ENCODE measurements around the gene EPN2.

Gene EPN2

DNA sequence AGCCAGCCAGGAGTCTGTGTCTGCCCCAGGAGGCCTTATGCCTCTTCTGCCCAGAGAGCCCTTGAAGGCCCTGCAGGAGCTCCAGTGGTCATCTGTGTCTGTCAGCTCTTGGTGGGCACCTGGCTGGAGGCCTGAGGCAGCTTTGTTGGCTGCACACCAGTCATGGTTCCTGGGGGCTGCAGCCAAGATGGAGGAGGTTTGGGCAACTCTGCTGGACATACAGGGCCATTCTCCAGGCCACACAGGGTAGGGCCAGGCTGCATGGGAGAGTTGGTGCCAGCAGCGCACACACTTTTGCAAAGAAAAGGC, 95.9 kb downstream of the EPN2 start:
- DNase-seq (ENCODE audit: insufficient read length, low spot score) (no peak), FAIRE-seq (no peak)
- no peak for TF ChIP-seq POU2F2 (IDR thresholded peaks at IDR 0.05; ENCODE audit: low read depth, low read length)
- no peak for TF ChIP-seq POLR2AphosphoS5 (IDR thresholded peaks at IDR 0.05; ENCODE audit: low read depth, low read length)
- no peak for TF ChIP-seq POLR2A (IDR thresholded peaks at IDR 0.05; ENCODE audit: low read depth, low read length)
- TF ChIP-seq SPI1 (IDR thresholded peaks at IDR 0.05; ENCODE audit: low read depth, low read length), result no peak
- no peak for TF ChIP-seq PAX5 (IDR thresholded peaks at IDR 0.05; ENCODE audit: insufficient read depth, low read length, severe bottlenecking)
- TF ChIP-seq TAF1 (IDR thresholded peaks at IDR 0.05; ENCODE audit: low read depth, low read length), result no peak

DNA sequence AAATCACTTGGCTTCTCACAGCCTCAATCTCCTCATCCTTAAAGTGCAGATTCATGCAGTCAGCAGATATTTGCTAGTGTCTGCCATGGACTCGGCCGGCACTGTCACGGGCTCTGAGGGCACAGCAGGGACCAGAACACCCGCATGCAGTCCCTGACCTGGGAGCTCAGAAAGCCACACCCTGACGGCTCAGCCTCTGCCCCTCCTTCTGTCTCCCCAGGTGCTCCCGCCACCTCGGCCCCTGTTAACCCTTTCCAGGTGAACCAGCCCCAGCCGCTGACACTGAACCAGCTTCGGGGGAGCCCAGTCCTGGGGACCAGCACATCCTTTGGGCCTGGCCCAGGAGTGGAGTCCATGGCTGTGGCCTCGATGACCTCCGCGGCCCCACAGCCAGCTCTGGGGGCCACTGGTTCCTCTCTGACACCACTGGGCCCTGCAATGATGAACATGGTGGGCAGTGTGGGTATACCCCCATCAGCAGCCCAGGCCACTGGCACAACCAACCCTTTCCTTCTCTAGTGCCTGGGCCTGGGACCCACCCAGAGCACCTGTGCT, 96.6 kb downstream of the EPN2 start:
- TF ChIP-seq PAX5 (IDR thresholded peaks at IDR 0.05; ENCODE audit: insufficient read depth, low read length, severe bottlenecking) (no peak), TAF1 (IDR thresholded peaks at IDR 0.05; ENCODE audit: low read depth, low read length) (no peak), POLR2AphosphoS5 (IDR thresholded peaks at IDR 0.05; ENCODE audit: low read depth, low read length) (no peak), POLR2A (IDR thresholded peaks at IDR 0.05; ENCODE audit: low read depth, low read length) (no peak), SPI1 (IDR thresholded peaks at IDR 0.05; ENCODE audit: low read depth, low read length) (no peak), POU2F2 (IDR thresholded peaks at IDR 0.05; ENCODE audit: low read depth, low read length) (no peak)
- DNase-seq (ENCODE audit: insufficient read length, low spot score), result no peak

GRCh38 chr17:19334331-19334730, 97.2 kb downstream of the EPN2 start:
- DNase-seq (ENCODE audit: insufficient read length, low spot score), result no peak
- no peak for FAIRE-seq
- TF ChIP-seq SPI1 (IDR thresholded peaks at IDR 0.05; ENCODE audit: low read depth, low read length) (no peak), POLR2AphosphoS5 (IDR thresholded peaks at IDR 0.05; ENCODE audit: low read depth, low read length) (no peak), POU2F2 (IDR thresholded peaks at IDR 0.05; ENCODE audit: low read depth, low read length) (no peak), PAX5 (IDR thresholded peaks at IDR 0.05; ENCODE audit: insufficient read depth, low read length, severe bottlenecking) (no peak), POLR2A (IDR thresholded peaks at IDR 0.05; ENCODE audit: low read depth, low read length) (no peak), TAF1 (IDR thresholded peaks at IDR 0.05; ENCODE audit: low read depth, low read length) (no peak)

More for the DNA sequence above, 96.6 kb downstream of the EPN2 start:
- no peak for FAIRE-seq

DNA sequence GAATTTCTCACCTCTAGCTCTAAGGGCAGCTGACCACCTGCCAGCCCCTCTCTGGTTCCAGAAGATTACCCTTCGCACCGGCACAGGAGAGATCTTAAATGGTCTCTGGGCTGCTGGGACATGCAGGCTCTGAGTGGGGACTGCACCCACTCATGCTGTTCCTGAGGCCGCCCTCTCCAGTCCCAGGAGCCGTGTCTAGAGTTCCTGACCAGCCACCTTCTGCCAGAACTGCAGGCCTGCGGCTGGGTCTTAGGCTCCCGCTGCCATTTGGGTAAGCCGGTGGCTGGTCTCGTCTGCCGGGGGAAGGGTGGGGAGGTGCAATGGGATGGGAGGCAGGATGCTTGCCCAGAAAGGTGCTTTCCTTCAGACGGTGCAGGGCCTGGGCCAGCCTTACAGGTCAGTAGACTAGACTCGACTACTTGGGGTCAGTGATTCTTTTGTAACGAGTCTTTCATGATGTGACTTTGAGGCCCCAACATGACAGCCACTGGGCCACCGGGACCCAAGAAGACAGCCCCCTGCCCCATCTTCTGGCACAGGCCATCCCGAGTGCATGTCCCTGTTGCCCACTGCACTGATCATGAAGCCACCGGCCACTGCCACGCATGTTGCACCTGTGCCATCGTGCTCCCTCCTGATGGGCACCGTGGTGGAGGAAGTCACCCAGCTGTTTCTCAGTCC, 98.9 kb downstream of the EPN2 start:
- no peak for FAIRE-seq
- no peak for TF ChIP-seq POLR2A (IDR thresholded peaks at IDR 0.05; ENCODE audit: low read depth, low read length)
- TF ChIP-seq PAX5 (IDR thresholded peaks at IDR 0.05; ENCODE audit: insufficient read depth, low read length, severe bottlenecking), result no peak
- TF ChIP-seq TAF1 (IDR thresholded peaks at IDR 0.05; ENCODE audit: low read depth, low read length), result no peak
- DNase-seq (ENCODE audit: insufficient read length, low spot score), result no peak

DNA sequence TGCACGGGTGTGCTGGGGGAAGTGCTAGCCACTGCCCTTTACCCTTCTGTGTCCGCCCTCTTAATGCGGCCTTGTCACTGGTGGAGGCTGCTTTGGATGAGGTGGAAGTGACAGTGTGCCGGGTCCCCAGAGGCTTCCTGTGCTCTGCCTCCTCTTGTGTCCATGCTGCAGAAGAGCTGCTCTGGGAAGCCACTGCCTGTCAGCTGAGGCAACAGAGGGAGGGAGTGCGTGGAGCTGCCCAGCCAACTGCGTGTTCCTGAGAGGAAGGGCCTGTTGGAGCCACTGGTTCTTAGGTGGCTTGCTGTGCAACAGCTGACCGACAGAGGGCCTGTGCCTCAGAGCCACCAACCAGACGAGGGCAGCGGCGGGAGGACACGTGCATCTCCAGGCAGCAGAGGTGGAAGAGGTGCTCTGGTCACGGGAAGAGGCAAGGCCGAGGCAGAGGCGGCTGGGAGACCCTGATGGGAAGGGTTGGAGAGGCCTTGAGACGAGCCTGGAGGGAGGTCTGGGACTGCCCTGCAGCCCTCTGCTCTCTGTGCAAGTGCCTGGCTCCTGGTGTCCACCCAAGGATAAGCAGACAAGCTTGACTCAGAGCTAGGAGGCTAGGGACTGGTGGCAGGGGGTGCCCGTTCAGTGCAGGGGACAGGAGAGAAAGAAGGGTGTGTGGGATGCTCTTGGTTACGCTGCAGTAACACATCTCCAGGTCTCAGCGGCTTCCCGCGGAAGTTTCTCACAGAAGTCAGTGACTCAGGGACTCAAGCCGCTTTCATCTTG, 100.0 kb downstream of the EPN2 start:
- DNase-seq (ENCODE audit: insufficient read length, low spot score) (no peak), FAIRE-seq (no peak)
- TF ChIP-seq SPI1 (IDR thresholded peaks at IDR 0.05; ENCODE audit: low read depth, low read length), result no peak
- no peak for TF ChIP-seq POLR2A (IDR thresholded peaks at IDR 0.05; ENCODE audit: low read depth, low read length)
- no peak for TF ChIP-seq POU2F2 (IDR thresholded peaks at IDR 0.05; ENCODE audit: low read depth, low read length)
- TF ChIP-seq PAX5 (IDR thresholded peaks at IDR 0.05; ENCODE audit: insufficient read depth, low read length, severe bottlenecking), result no peak
- TF ChIP-seq TAF1 (IDR thresholded peaks at IDR 0.05; ENCODE audit: low read depth, low read length), result no peak
- TF ChIP-seq POLR2AphosphoS5 (IDR thresholded peaks at IDR 0.05; ENCODE audit: low read depth, low read length), result no peak

GRCh38 chr17:19337712-19338023, 100.5 kb downstream of the EPN2 start:
- DNase-seq (ENCODE audit: insufficient read length, low spot score), result no peak
- FAIRE-seq, result no peak
- TF ChIP-seq POLR2AphosphoS5 (IDR thresholded peaks at IDR 0.05; ENCODE audit: low read depth, low read length), result no peak
- no peak for TF ChIP-seq POU2F2 (IDR thresholded peaks at IDR 0.05; ENCODE audit: low read depth, low read length)
- TF ChIP-seq POLR2A (IDR thresholded peaks at IDR 0.05; ENCODE audit: low read depth, low read length), result no peak
- TF ChIP-seq PAX5 (IDR thresholded peaks at IDR 0.05; ENCODE audit: insufficient read depth, low read length, severe bottlenecking), result no peak

DNA sequence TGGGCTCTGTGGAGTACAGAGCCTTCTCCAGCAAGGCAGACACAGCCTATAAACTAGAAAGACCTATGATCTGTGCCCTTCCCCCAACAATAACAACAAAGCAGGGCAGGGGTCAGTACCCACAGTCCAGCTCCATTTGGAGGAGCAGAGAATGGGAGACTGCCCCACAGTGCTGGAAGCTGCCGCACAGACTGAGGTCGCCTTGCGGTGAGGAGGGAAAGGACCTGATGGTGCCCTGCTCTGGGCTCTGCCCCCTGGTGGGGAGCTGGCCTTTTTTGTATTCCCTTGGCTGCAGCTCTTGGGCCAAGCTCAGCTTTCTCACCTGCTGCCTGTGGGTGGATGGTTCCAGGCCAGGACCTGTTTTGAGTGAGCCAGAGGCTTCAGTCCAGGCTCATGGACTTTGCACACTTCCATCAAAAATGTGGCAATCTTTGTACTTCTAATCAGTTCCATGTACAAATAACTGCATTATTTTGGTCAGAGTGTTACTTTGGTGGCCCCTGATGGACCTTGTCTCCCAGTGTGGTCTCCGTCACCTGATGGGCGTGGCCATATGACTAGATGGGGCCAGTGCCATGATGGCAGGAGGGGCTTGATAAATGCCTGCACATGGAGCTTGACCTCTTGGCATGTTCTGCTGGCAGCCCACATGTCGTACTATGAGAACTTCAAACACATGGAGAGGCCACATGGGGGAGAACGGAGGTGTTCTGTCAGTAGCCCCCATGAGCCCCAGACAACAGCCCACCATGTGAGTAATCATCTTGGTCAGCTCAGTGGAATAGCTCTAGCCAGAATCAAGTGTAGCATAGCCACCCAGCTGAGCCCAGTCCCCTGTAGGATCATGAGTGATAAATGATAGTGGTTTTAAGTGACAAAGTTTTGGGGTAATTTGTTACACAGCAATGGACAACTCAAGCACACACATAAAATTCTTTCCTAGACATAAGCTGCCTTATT, 101.1 kb downstream of the EPN2 start:
- peak; percentile 23; the same call in 1 of the 2 replicates for TF ChIP-seq POU2F2 (IDR thresholded peaks at IDR 0.05; ENCODE audit: low read depth, low read length)
- TF ChIP-seq SPI1 (IDR thresholded peaks at IDR 0.05; ENCODE audit: low read depth, low read length), result no peak
- DNase-seq (ENCODE audit: insufficient read length, low spot score) (peak; percentile 86), FAIRE-seq (peak; percentile 92)

DNA sequence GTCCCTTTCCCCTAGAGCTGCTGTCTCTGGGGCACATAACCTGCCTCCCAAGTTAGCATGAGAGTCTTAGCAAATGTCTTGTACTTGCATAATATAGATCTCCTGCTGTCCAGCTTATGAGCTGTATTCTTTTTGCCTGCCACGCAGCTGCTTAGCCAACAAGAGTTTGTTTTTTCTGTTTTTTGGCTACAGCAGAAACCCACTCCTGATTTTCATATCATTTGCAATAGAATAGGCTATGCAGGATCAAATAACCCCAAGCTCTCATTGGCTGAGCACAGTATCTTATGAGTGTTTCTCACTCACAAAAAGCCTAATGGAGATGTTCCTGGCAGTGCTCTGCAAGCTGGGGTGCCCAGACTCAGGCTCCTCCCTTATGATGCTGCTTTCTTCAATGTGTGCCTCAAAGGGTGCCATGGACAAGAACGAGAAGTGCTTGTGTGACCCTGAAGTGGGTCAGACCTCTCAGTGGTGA, 102.2 kb downstream of the EPN2 start:
- FAIRE-seq (no peak), DNase-seq (ENCODE audit: insufficient read length, low spot score) (no peak)
- TF ChIP-seq SPI1 (IDR thresholded peaks at IDR 0.05; ENCODE audit: low read depth, low read length), result no peak
- TF ChIP-seq PAX5 (IDR thresholded peaks at IDR 0.05; ENCODE audit: insufficient read depth, low read length, severe bottlenecking), result no peak
- TF ChIP-seq POU2F2 (IDR thresholded peaks at IDR 0.05; ENCODE audit: low read depth, low read length), result no peak
- no peak for TF ChIP-seq POLR2A (IDR thresholded peaks at IDR 0.05; ENCODE audit: low read depth, low read length)
- no peak for TF ChIP-seq POLR2AphosphoS5 (IDR thresholded peaks at IDR 0.05; ENCODE audit: low read depth, low read length)
- no peak for TF ChIP-seq TAF1 (IDR thresholded peaks at IDR 0.05; ENCODE audit: low read depth, low read length)

GRCh38 chr17:19341211-19341631, 104.1 kb downstream of the EPN2 start:
- DNase-seq (ENCODE audit: insufficient read length, low spot score), result no peak
- FAIRE-seq, result no peak
- no peak for TF ChIP-seq POLR2AphosphoS5 (IDR thresholded peaks at IDR 0.05; ENCODE audit: low read depth, low read length)

All from GM12891 (cell line).